WERI-Rb-1 (cell line): ENCODE data around the gene CALML3.
"Not testable (repeated sequence)": the region's sequence is repeated elsewhere in the genome, so short reads cannot be mapped to it uniquely, and the experiment has no call there.

Experiments used
- DNase-seq: peaks from one replicate; pipeline ENCODE4 v3.0.0-alpha.2; 2020
- H3K27ac ChIP-seq: fragments of 250-450 bp; sonication (Bioruptor Pico); 2 replicates; pipeline ENCODE4 v1.5.1; 2020; ENCODE audit warnings: mild to moderate bottlenecking, moderate library complexity
- H3K27me3 ChIP-seq: fragments of 250-450 bp; sonication (Bioruptor Pico); 2 replicates; pipeline ENCODE4 v1.5.1; 2021; ENCODE audit warnings: mild to moderate bottlenecking, low read depth, moderate library complexity; ENCODE audit not compliant: insufficient read depth, severe bottlenecking
- H3K36me3 ChIP-seq: fragments of 250-450 bp; sonication (Bioruptor Pico); 2 replicates; pipeline ENCODE4 v1.5.1; 2020; ENCODE audit warnings: mild to moderate bottlenecking, moderate library complexity
- H3K4me3 ChIP-seq: 2 replicates; pipeline ENCODE4 v1.5.1; 2011; ENCODE audit warnings: low read depth, mild to moderate bottlenecking, control low read depth, low read length
- H3K9me3 ChIP-seq: fragments of 250-450 bp; sonication (Bioruptor Pico); 2 replicates; pipeline ENCODE4 v1.5.1; 2021; ENCODE audit warnings: mild to moderate bottlenecking, moderate library complexity; ENCODE audit not compliant: severe bottlenecking
- TF ChIP-seq, protein P1 (sequence below): IDR thresholded peaks from 2 replicates; pipeline ENCODE4 v1.5.1; 2011; ENCODE audit warnings: low read depth, mild to moderate bottlenecking, control low read depth, inconsistent platforms, low read length

Gene CALML3

DNA sequence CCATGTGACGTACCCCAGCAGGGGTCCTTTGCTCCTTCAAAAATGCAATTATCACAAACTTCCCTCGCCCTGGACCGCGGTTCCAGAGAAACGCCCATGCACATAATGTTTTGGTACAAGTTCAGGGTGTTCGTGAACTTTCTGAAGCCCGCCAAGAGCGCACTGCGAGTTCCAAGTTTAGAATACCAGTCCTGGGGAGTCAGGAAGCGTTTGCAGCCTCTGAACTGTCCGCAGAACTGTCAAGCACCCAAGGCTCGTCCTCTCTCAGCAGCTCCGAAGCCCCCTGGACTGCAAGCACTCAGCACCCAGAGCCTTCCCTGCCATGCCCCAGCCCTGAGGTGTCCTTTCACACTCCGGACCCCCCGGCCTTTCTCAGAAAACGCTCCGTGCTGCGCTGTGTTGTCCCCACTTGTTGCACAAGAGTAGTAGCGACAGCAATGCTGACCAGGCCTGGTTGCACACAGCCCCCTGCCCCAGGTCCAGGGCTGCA is 30.3 kb downstream of the CALML3 start:
- no peak for DNase-seq
- H3K27ac ChIP-seq = no peak overlapping the region
- H3K4me3 ChIP-seq = no peak overlapping the region
- no peaks in the 10 kb centered on the region for H3K9me3 ChIP-seq
- no peaks in the 10 kb centered on the region for H3K27me3 ChIP-seq
- TF ChIP-seq, protein P1, sequence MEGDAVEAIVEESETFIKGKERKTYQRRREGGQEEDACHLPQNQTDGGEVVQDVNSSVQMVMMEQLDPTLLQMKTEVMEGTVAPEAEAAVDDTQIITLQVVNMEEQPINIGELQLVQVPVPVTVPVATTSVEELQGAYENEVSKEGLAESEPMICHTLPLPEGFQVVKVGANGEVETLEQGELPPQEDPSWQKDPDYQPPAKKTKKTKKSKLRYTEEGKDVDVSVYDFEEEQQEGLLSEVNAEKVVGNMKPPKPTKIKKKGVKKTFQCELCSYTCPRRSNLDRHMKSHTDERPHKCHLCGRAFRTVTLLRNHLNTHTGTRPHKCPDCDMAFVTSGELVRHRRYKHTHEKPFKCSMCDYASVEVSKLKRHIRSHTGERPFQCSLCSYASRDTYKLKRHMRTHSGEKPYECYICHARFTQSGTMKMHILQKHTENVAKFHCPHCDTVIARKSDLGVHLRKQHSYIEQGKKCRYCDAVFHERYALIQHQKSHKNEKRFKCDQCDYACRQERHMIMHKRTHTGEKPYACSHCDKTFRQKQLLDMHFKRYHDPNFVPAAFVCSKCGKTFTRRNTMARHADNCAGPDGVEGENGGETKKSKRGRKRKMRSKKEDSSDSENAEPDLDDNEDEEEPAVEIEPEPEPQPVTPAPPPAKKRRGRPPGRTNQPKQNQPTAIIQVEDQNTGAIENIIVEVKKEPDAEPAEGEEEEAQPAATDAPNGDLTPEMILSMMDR = no peak
- no peaks in the 10 kb centered on the region for H3K36me3 ChIP-seq

DNA sequence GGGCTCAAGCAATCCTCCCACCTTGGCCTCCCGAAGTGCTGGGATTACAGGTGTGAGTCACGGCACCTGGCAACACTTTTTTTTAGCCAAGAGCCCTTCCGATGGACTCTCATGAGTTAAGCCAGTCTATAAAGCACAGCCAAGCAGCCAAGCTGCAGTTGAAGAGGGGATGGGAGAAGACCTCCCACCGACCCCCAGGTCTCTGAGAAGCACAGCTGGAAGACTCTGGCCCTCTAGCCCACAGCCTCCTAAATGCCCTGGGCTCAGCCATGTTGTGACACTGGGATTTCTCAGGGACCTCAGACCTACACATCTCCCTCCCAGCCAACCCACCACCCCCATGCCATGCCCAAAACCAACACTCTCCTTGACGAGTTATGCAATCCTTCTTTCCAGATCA is 31.1 kb downstream of the CALML3 start:
- TF ChIP-seq, protein P1 = no peak

DNA sequence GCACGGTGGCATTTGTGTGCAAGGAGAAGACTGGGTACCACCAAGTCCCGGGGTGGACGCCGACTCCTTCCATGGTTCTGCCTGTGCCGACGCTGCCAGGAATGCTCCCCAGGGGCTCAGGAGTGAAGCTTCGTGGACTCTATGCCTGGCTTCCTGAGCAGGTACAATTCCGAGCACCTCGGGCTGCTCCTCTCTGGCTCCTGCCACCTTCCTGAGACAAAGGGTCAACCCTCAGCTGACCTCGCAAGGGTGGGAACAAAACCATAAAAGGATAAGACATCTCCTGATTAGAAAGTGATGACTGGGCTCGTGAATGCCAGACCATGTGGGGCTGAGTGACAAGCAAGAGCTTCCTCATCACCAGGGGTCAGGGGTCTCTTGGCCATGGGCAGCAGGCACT is 31.8 kb downstream of the CALML3 start:
- TF ChIP-seq, protein P1 = no peak
- Histone ChIP-seq H3K4me3 (no peak overlapping the region), H3K27me3 (no peaks in the 10 kb centered on the region), H3K9me3 (no peaks in the 10 kb centered on the region), H3K27ac (no peak overlapping the region), H3K36me3 (no peaks in the 10 kb centered on the region)
- DNase-seq = no peak

More for the DNA sequence above, 31.1 kb downstream of the CALML3 start:
- Histone ChIP-seq H3K4me3 (no peak overlapping the region), H3K27me3 (no peaks in the 10 kb centered on the region), H3K36me3 (no peaks in the 10 kb centered on the region), H3K27ac (no peak overlapping the region), H3K9me3 (no peaks in the 10 kb centered on the region)
- DNase-seq = no peak

DNA sequence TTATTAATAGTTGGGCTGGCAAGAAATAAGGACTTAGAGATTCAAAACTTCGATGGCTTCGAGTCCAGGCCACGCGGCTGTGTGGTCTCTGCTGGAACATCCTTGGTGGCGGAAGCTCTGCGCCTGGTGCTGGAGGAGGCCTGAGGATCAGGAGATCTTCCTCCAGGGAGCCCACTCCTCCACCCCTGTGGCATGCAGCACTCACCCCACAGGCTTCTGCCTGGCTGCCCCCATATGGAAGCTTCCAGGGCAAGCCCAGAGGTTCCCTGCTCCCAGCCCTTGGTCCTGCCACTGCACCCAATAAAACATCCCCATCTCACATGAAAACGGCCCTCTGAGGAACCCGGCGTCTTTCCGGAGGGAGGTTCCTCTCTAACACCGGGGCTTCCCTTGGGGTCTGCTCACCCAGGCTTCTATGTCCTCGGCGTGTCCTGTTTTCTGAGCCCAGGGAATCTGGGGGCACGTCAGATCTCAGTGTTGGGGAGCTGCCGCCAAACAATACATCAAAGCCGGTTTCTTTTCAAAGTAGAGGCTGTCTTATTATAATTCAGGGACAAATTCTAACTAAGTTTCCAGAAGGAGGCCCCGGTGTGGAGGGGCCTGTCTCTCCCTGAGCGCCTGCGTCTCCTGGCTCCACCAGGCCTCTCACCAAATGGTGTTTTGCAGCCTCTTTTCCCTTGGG is 32.4 kb downstream of the CALML3 start:
- no peak for DNase-seq
- Histone ChIP-seq H3K36me3 (no peaks in the 10 kb centered on the region), H3K27ac (no peak overlapping the region), H3K9me3 (no peaks in the 10 kb centered on the region), H3K27me3 (no peaks in the 10 kb centered on the region), H3K4me3 (no peak overlapping the region)
- TF ChIP-seq, protein P1 = no peak

DNA sequence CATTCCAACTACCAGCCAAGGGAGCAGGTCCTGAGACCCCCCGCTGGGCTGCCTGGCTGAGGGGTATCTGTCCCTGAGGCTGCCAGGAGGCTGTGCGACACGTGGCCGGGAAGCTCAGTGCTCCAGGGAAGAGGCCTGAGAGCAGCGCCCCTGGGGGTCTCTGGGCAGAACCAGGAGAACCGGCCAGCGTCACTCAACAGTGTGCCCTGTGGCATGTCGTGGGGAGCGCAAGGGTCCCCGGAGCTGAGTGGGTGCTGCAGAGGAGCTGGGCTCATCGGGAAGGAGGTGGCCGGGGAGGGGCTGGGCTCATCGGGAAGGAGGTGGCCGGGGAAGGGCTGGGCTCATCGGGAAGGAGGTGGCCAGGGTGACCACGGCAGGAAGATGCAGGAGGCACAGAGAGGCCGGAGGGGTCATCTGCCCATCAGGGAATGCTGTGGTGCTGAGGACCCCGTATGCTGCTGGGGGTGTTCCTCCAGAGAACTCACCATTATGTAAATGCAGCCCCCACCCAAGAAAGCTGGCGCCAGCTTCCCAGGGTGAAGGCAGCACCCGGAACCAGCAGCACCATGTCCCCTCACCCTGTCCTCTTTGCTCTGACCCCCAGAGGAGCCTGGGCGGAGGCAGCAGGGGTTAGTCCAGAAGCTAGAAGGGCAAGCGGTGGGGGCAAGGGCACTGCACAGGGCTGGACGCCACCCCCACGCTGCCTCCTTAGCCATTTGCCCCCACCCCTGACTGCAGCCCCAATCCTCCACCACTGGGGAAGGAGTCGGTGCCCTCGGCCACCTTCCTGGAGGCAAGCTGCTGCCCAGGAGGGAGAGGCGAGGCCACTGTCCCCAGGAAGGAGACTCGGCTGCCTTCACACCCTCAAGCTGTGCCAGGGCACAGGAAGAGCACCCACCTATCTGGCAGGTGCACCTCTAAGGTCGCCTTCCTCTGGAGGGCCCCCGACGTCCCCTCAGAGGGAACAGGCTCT is 33.3 kb downstream of the CALML3 start:
- H3K4me3 ChIP-seq = no peak overlapping the region
- TF ChIP-seq, protein P1 = no peak
- no peaks in the 10 kb centered on the region for H3K27me3 ChIP-seq
- H3K36me3 ChIP-seq = no peaks in the 10 kb centered on the region
- H3K27ac ChIP-seq = no peak overlapping the region
- DNase-seq = no peak
- no peaks in the 10 kb centered on the region for H3K9me3 ChIP-seq

DNA sequence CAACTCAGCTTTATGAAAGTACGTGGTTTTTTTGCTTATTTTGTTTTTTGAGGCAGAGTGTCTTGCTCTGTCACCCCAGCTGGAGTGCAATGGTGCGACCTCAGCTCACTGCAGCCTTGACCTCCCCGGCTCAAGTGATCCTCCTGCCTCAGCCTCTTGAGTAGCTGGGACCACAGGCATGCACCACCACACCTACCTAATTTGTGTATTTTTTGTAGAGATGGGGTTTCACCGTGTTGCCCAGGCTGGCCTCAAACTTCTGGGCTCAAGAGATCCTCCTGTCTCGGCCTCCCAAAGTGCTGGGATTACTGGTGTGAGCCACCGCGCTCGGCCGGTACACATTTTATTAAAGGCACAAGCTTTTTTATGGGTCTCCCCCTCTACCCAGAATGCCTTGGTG is 34.3 kb downstream of the CALML3 start:
- H3K9me3 ChIP-seq, DNase-seq, H3K4me3 ChIP-seq, H3K36me3 ChIP-seq, H3K27ac ChIP-seq, H3K27me3 ChIP-seq: not testable (repeated sequence)
